ENCODE data around the gene POLR1A.

- TF ChIP-seq, protein P1, sequence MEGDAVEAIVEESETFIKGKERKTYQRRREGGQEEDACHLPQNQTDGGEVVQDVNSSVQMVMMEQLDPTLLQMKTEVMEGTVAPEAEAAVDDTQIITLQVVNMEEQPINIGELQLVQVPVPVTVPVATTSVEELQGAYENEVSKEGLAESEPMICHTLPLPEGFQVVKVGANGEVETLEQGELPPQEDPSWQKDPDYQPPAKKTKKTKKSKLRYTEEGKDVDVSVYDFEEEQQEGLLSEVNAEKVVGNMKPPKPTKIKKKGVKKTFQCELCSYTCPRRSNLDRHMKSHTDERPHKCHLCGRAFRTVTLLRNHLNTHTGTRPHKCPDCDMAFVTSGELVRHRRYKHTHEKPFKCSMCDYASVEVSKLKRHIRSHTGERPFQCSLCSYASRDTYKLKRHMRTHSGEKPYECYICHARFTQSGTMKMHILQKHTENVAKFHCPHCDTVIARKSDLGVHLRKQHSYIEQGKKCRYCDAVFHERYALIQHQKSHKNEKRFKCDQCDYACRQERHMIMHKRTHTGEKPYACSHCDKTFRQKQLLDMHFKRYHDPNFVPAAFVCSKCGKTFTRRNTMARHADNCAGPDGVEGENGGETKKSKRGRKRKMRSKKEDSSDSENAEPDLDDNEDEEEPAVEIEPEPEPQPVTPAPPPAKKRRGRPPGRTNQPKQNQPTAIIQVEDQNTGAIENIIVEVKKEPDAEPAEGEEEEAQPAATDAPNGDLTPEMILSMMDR (IDR thresholded peaks at IDR 0.05; ENCODE audit: extremely low read depth in 1 of 2, insufficient read depth in 1 of 2, low read depth in 1 of 2, low read length in 2 of 2), result no peak
- TF ChIP-seq JUN (IDR thresholded peaks at IDR 0.05; ENCODE audit: borderline replicate concordance, insufficient read depth, insufficient read length, low read depth), result no peak
- TF ChIP-seq POLR2A (IDR thresholded peaks at IDR 0.05; ENCODE audit: low read depth, low read length), result no peak
- TF ChIP-seq, protein P2, sequence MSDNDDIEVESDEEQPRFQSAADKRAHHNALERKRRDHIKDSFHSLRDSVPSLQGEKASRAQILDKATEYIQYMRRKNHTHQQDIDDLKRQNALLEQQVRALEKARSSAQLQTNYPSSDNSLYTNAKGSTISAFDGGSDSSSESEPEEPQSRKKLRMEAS (IDR thresholded peaks at IDR 0.05; ENCODE audit: insufficient read depth, insufficient read length), result no peak
- TF ChIP-seq POLR2AphosphoS5 (IDR thresholded peaks at IDR 0.05; ENCODE audit: insufficient read depth, low read depth, low read length), result no peak
- TF ChIP-seq MYC (IDR thresholded peaks at IDR 0.05; ENCODE audit: low read depth, low read length), result no peak
- no peak for TF ChIP-seq FOS (IDR thresholded peaks at IDR 0.05; ENCODE audit: borderline replicate concordance, insufficient read depth, low read length)
- TF ChIP-seq EZH2 (IDR thresholded peaks at IDR 0.05; ENCODE audit: borderline replicate concordance, low read depth, low read length, severe bottlenecking), result no peak
These were observed 74.5 kb downstream of the POLR1A start for GRCh38 chr2:86031151-86031550.

Data from endothelial cell of umbilical vein (primary cell).